GM18909 (cell line): Measurements from ENCODE around the gene EFCAB3.
"Not testable (repeated sequence)": the region's sequence is repeated elsewhere in the genome, so short reads cannot be mapped to it uniquely, and the experiment has no call there.

Source experiments
- ATAC-seq: cut with Tn5 transposase; IDR thresholded peaks from one replicate; pipeline ENCODE4 v1.9.1; 2021; ENCODE audit warnings: mild to moderate bottlenecking; ENCODE audit not compliant: unreplicated experiment, poor library complexity

The EFCAB3 gene

GRCh38 chr17:62458483-62458882, 78.1 kb downstream of the EFCAB3 start:
- ATAC-seq = not testable (repeated sequence)

GRCh38 chr17:62464422-62464821, 84.1 kb downstream of the EFCAB3 start:
- ATAC-seq = not testable (repeated sequence)

- not testable (repeated sequence) for ATAC-seq
Observed at GRCh38 chr17:62465271-62465670, 84.9 kb downstream of the EFCAB3 start.
